Esophagus muscularis mucosa (tissue), 4 donors: Measurements from ENCODE around the gene TRMT61A. TPM values are rescaled to one million over a fixed set of nuclear protein-coding genes. Genes with fewer than 3 reads are reported as not detected.
A peak's percentile ranks its signal among the peaks of the same experiment; 100 is the strongest.
"Not testable (repeated sequence)": the region's sequence is repeated elsewhere in the genome, so short reads cannot be mapped to it uniquely, and the experiment has no call there.

Experiments used
- DNase-seq: peaks from one replicate; pipeline ENCODE4 v3.0.0-alpha.2; 2017; ENCODE audit errors: extremely low spot score
- H3K27ac ChIP-seq, 4 donors: fragments of 200-600 bp; sonication (generic); replicated peaks in 1 of 4; 1 replicate in 3 of 4; 2 replicates in 1 of 4; pipeline ENCODE4 v1.5.1; 2016 to 2019; ENCODE audit warnings: mild to moderate bottlenecking in 1 of 4
- H3K27me3 ChIP-seq, 4 donors: fragments of 200-600 bp; sonication (generic); one replicate each; pipeline versions ENCODE4 v1.5.1 to v1.6.0; 2016 to 2019
- H3K36me3 ChIP-seq, 4 donors: fragments of 200-600 bp; sonication (generic); one replicate each; pipeline ENCODE4 v1.5.1; 2016 to 2019
- H3K4me1 ChIP-seq, 4 donors: fragments of 200-600 bp; sonication (generic); one replicate each; pipeline ENCODE4 v1.5.1; 2016 to 2019
- H3K4me3 ChIP-seq, 4 donors: fragments of 200-600 bp; sonication (generic); 1 replicate in 2 of 4; 2 replicates in 2 of 4; pipeline ENCODE4 v1.5.1; 2016 to 2019; ENCODE audit warnings: mild to moderate bottlenecking in 4 of 4, moderate library complexity in 1 of 4
- H3K9me3 ChIP-seq, 4 donors: fragments of 200-600 bp; sonication (generic); 1 replicate in 3 of 4; 2 replicates in 1 of 4; pipeline ENCODE4 v1.5.1; 2016 to 2019
- CTCF ChIP-seq, 3 experiments: fragments of 200-600 bp in 2 of 3; fragments of 450-650 bp in 1 of 3; sonication (generic) in 2 of 3; IDR thresholded peaks; one replicate each; pipeline ENCODE4 v1.5.1; 2017 to 2019; ENCODE audit warnings: antibody characterized with exemption in 3 of 3, mild to moderate bottlenecking in 2 of 3, moderate library complexity in 1 of 3
- EP300 ChIP-seq: sonication (generic); formaldehyde crosslinking; IDR thresholded peaks from one replicate; pipeline ENCODE4 v1.6.1; 2017; ENCODE audit warnings: antibody characterized with exemption
- POLR2A ChIP-seq: fragments of 450-650 bp; IDR thresholded peaks from one replicate; pipeline ENCODE4 v1.6.1; 2017; ENCODE audit warnings: antibody characterized with exemption, moderate library complexity, mild to moderate bottlenecking, low read depth
- POLR2AphosphoS5 ChIP-seq, 2 donors: sonication (generic); formaldehyde crosslinking; IDR thresholded peaks; one replicate each; pipeline ENCODE4 v1.6.1; 2017; ENCODE audit warnings: antibody characterized with exemption in 2 of 2
- WGBS: methylation state at CpG from one replicate; pipeline ENCODE4 v1.1.5; 2018; 5-methylcytosine and 5-hydroxymethylcytosine counted together
- intact Hi-C: fragments of 100-400 bp; cut with DNase I; formaldehyde crosslinking; loops from one replicate; pipeline ENCODE4 v1.15.1; 2023
- total RNA-seq, 4 donors: library from RNA; depleted of rRNA; stranded (reverse); fragments of >200 nt; gene quantifications; one replicate each; pipeline versions ENCODE4 v1.1.0 to v1.2.1, GENCODE V29; 2016

TRMT61A gene
- total RNA-seq, 4 donors from 2014 or later, result 28.7 to 50.0 (median 35.2) TPM

- Histone ChIP-seq H3K27me3 (peaks cover 0 to 9% (median 4%) of the 10 kb centered on the region in 4 donors), H3K4me1 (peaks cover 62 to 84% (median 78%) of the 10 kb centered on the region in 4 donors), H3K9me3 (no peaks in the 10 kb centered on the region), H3K27ac (peak overlapping the region; percentile 78 to 97 (median 96)), H3K4me3 (peak overlapping the region in 3 of 4 donors; percentile 80 to 88 (median 82)), H3K36me3 (peaks cover 3 to 19% (median 12%) of the 10 kb centered on the region in 4 donors)
- WGBS, result 60% methylated on average over 10 of the region's 10 CpGs
- TF ChIP-seq POLR2AphosphoS5 (IDR thresholded peaks at IDR 0.05), result no peak
- no peak for TF ChIP-seq POLR2A
- intact Hi-C loops, result no loop called here
- DNase-seq, result no peak
These were observed 5.4 kb upstream of the TRMT61A start for GRCh38 chr14:103523575-103523954.

- Histone ChIP-seq H3K36me3 (peaks cover 3 to 18% (median 11%) of the 10 kb centered on the region in 4 donors), H3K27ac (peak overlapping the region in 3 of 4 donors; percentile 11 to 97 (median 20)), H3K27me3 (peaks cover 0 to 9% (median 4%) of the 10 kb centered on the region in 4 donors), H3K9me3 (no peaks in the 10 kb centered on the region), H3K4me1 (peaks cover 56 to 82% (median 74%) of the 10 kb centered on the region in 4 donors), H3K4me3 (no peak overlapping the region)
- intact Hi-C loops, result no loop called here
- 66% methylated on average over 8 of the region's 12 CpGs for WGBS
- no peak for TF ChIP-seq CTCF (IDR thresholded peaks at IDR 0.05)
- TF ChIP-seq POLR2A, result no peak
- TF ChIP-seq POLR2AphosphoS5 (IDR thresholded peaks at IDR 0.05), result no peak
- no peak for TF ChIP-seq EP300
- no peak for DNase-seq
These were observed 4.7 kb upstream of the TRMT61A start for GRCh38 chr14:103524002-103524935.

- DNase-seq, H3K27me3 ChIP-seq, H3K9me3 ChIP-seq, intact Hi-C loops, H3K36me3 ChIP-seq, H3K4me3 ChIP-seq: not testable (repeated sequence)
- 83% methylated on average over 17 of the region's 17 CpGs for WGBS
- H3K27ac ChIP-seq, result peak overlapping the region in 3 of 4 donors; percentile 20 to 97 (median 94)
- H3K4me1 ChIP-seq, result peaks cover 55 to 82% (median 74%) of the 10 kb centered on the region in 4 donors
These were observed 3.4 kb upstream of the TRMT61A start for GRCh38 chr14:103525430-103526246.

GRCh38 chr14:103526247-103526913 lies 2.6 kb upstream of the TRMT61A start:
- Histone ChIP-seq H3K27ac (peak overlapping the region; percentile 20 to 97 (median 58)), H3K36me3 (peaks cover 0 to 14% (median 6%) of the 10 kb centered on the region in 4 donors), H3K9me3 (no peaks in the 10 kb centered on the region), H3K4me1 (peaks cover 56 to 82% (median 74%) of the 10 kb centered on the region in 4 donors), H3K4me3 (no peak overlapping the region), H3K27me3 (peaks cover 0 to 9% (median 2%) of the 10 kb centered on the region in 4 donors)
- intact Hi-C loops, result no loop called here
- no peak for DNase-seq
- 77% methylated on average over 8 of the region's 8 CpGs for WGBS
- no peak for TF ChIP-seq EP300
- no peak for TF ChIP-seq CTCF (IDR thresholded peaks at IDR 0.05)
- TF ChIP-seq POLR2A, result no peak
- no peak for TF ChIP-seq POLR2AphosphoS5 (IDR thresholded peaks at IDR 0.05)

GRCh38 chr14:103526914-103527248 lies 2.1 kb upstream of the TRMT61A start:
- Histone ChIP-seq H3K27ac (peak overlapping the region; percentile 88 to 97 (median 94)), H3K4me3 (no peak overlapping the region), H3K27me3 (peaks cover 0 to 4% (median 0%) of the 10 kb centered on the region in 4 donors), H3K36me3 (peaks cover 0 to 19% (median 5%) of the 10 kb centered on the region in 4 donors), H3K4me1 (peaks cover 53 to 82% (median 74%) of the 10 kb centered on the region in 4 donors), H3K9me3 (no peaks in the 10 kb centered on the region)
- WGBS, result 88% methylated on average over 1 of the region's 1 CpG
- intact Hi-C loops, result no loop called here
- TF ChIP-seq POLR2A, result no peak
- no peak for TF ChIP-seq EP300
- no peak for TF ChIP-seq POLR2AphosphoS5 (IDR thresholded peaks at IDR 0.05)
- TF ChIP-seq CTCF (IDR thresholded peaks at IDR 0.05), result no peak
- no peak for DNase-seq
